KMS-11 (cell line): ENCODE measurements around the gene OPALIN.

Experiments
- H2AFZ ChIP-seq: fragments of 200-600 bp; sonication (generic); 2 replicates; pipeline ENCODE4 v1.6.1; 2016; ENCODE audit warnings: antibody characterized with exemption, mixed run types, low read depth
- H3K27ac ChIP-seq: fragments of 200-600 bp; sonication (generic); 2 replicates; pipeline ENCODE4 v1.6.1; 2016; ENCODE audit warnings: mild to moderate bottlenecking, mixed run types
- H3K27me3 ChIP-seq: fragments of 200-600 bp; sonication (generic); 2 replicates; pipeline ENCODE4 v1.6.1; 2017; ENCODE audit warnings: mild to moderate bottlenecking, low read depth, mixed run types, moderate library complexity; ENCODE audit not compliant: insufficient read depth
- H3K36me3 ChIP-seq: fragments of 200-600 bp; sonication (generic); 2 replicates; pipeline ENCODE4 v1.6.1; 2017; ENCODE audit warnings: mild to moderate bottlenecking, mixed run types; ENCODE audit not compliant: insufficient read depth
- H3K4me1 ChIP-seq: fragments of 200-600 bp; sonication (generic); 2 replicates; pipeline ENCODE4 v1.6.1; 2016; ENCODE audit warnings: mild to moderate bottlenecking, low read depth, mixed run types; ENCODE audit not compliant: poor library complexity, severe bottlenecking
- H3K4me2 ChIP-seq: fragments of 200-600 bp; sonication (generic); 2 replicates; pipeline ENCODE4 v1.7.0; 2016; ENCODE audit warnings: mild to moderate bottlenecking, mixed run types
- H3K4me3 ChIP-seq: fragments of 200-600 bp; sonication (generic); IDR thresholded peaks from 2 replicates; pipeline ENCODE4 v1.6.1; 2017; ENCODE audit warnings: low read depth, low read length, mixed read lengths; ENCODE audit not compliant: insufficient read depth
- H3K79me2 ChIP-seq: fragments of 200-600 bp; sonication (generic); 2 replicates; pipeline ENCODE4 v1.6.1; 2016; ENCODE audit warnings: low read depth, mixed run types; ENCODE audit not compliant: insufficient read depth
- H3K9ac ChIP-seq: fragments of 200-600 bp; sonication (generic); 2 replicates; pipeline ENCODE4 v1.6.1; 2016; ENCODE audit warnings: mild to moderate bottlenecking, mixed run types
- H4K20me1 ChIP-seq: fragments of 200-600 bp; sonication (generic); 2 replicates; pipeline ENCODE4 v1.6.1; 2016; ENCODE audit warnings: mild to moderate bottlenecking, mixed run types; ENCODE audit not compliant: insufficient read depth
- TF ChIP-seq, protein P1 (sequence below): fragments of 200-600 bp; sonication (generic); conservative IDR thresholded peaks from 2 replicates; pipeline ENCODE4 v1.6.1; 2017; ENCODE audit warnings: low read depth, mild to moderate bottlenecking, antibody characterized with exemption, low read length, moderate library complexity, mixed read lengths

OPALIN gene

DNA sequence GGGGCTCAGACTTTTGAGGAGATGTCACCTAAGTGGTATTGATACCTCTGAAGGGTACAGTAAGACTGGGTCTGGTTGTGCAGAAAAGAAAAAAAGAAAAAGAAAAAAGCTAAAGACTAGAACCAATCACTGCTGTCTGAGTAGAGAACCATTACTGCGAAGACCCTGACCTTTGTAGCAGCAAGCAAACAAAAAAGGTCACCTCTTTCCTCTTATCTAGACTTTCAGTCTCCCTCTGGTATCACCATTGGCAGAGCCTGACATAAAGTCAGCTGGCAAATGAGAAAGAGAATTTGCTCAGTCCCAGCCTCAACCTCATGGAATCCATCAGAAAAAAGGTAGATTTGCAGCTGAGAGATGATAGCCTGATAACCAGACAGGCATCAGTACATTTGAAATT is 57.2 kb downstream of the OPALIN start:
- H4K20me1 ChIP-seq = no peaks in the 10 kb centered on the region
- no peaks in the 10 kb centered on the region for H3K4me1 ChIP-seq
- H3K36me3 ChIP-seq = no peaks in the 10 kb centered on the region
- no peaks in the 10 kb centered on the region for H3K27me3 ChIP-seq
- TF ChIP-seq, protein P1, sequence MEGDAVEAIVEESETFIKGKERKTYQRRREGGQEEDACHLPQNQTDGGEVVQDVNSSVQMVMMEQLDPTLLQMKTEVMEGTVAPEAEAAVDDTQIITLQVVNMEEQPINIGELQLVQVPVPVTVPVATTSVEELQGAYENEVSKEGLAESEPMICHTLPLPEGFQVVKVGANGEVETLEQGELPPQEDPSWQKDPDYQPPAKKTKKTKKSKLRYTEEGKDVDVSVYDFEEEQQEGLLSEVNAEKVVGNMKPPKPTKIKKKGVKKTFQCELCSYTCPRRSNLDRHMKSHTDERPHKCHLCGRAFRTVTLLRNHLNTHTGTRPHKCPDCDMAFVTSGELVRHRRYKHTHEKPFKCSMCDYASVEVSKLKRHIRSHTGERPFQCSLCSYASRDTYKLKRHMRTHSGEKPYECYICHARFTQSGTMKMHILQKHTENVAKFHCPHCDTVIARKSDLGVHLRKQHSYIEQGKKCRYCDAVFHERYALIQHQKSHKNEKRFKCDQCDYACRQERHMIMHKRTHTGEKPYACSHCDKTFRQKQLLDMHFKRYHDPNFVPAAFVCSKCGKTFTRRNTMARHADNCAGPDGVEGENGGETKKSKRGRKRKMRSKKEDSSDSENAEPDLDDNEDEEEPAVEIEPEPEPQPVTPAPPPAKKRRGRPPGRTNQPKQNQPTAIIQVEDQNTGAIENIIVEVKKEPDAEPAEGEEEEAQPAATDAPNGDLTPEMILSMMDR = no peak
- H3K79me2 ChIP-seq = no peaks in the 10 kb centered on the region
- no peak overlapping the region for H3K4me3 ChIP-seq
- no peak overlapping the region for H3K27ac ChIP-seq
- no peak overlapping the region for H3K4me2 ChIP-seq
- H3K9ac ChIP-seq = no peak overlapping the region
- H2AFZ ChIP-seq = no peak overlapping the region

DNA sequence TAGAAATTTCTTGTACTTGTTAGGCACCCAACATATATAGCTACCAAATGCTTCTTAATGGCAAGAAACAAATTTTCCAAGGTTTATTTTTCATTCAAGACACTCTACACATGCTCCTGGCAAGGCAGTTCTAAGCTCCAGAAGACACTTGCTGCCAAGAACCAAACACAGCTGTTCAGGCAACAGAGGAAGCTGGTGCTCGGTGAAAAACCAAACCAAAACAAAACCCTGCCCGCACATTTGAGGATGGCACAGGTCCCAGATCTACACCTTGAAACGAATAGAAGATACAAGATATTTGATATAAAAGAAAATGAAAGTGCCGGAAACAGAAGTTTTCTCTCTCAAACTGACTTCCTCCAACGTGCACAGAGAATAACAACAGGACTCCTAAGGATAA is 59.4 kb downstream of the OPALIN start:
- H3K4me1 ChIP-seq = no peaks in the 10 kb centered on the region
- H4K20me1 ChIP-seq = no peaks in the 10 kb centered on the region
- H3K27me3 ChIP-seq = no peaks in the 10 kb centered on the region
- no peaks in the 10 kb centered on the region for H3K79me2 ChIP-seq
- H3K9ac ChIP-seq = no peak overlapping the region
- no peak overlapping the region for H3K4me2 ChIP-seq
- H3K4me3 ChIP-seq = no peak overlapping the region
- TF ChIP-seq, protein P1 = no peak
- H3K36me3 ChIP-seq = no peaks in the 10 kb centered on the region
- H2AFZ ChIP-seq = no peak overlapping the region
- no peak overlapping the region for H3K27ac ChIP-seq

DNA sequence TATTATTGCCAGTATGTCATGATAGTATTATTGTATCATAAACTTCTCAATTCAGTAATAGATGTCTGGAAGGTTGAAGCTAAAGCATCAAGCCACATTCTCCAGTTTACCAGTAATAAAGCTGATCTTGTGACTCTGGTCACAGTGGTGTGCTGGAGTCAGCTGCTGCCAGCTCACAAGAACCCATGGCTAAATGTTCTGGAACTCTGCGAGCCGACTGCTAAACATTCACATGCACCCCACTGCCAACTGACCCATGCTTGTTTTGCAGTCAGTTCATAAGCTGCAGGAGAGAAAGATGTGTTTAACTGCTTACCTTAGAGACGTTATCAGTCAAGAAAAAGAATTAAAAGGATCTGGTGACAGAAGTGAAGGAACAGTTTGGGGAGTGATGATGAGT is 60.4 kb downstream of the OPALIN start:
- Histone ChIP-seq H4K20me1 (no peaks in the 10 kb centered on the region), H3K79me2 (no peaks in the 10 kb centered on the region), H3K9ac (no peak overlapping the region), H3K4me3 (no peak overlapping the region), H3K4me1 (no peaks in the 10 kb centered on the region), H3K27me3 (no peaks in the 10 kb centered on the region), H2AFZ (no peak overlapping the region), H3K36me3 (no peaks in the 10 kb centered on the region), H3K27ac (no peak overlapping the region), H3K4me2 (no peak overlapping the region)
- TF ChIP-seq, protein P1 = no peak

DNA sequence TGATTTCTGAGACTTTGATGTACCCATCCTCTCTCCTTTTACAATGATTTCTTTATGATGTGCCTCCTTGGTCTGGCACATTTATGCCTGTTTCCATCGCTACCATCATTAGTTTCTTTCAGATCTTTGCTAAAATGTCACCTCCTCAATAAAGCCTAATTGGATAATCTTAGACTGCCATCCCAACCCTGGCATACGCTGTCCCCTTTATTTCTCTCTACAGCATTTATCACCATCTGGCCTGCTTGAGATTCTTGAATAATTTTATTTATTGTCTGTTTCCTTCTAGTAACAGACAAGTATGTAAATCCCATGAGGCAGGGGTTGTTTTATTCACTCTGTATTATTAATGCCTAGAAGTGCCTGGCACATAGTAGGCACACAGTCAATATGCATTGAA is 61.3 kb downstream of the OPALIN start:
- Histone ChIP-seq H3K27me3 (no peaks in the 10 kb centered on the region), H3K4me1 (no peaks in the 10 kb centered on the region)

More for the DNA sequence above, 61.3 kb downstream of the OPALIN start:
- Histone ChIP-seq H2AFZ (no peak overlapping the region), H3K9ac (no peak overlapping the region), H3K4me3 (no peak overlapping the region), H3K36me3 (no peaks in the 10 kb centered on the region), H4K20me1 (no peaks in the 10 kb centered on the region), H3K27ac (no peak overlapping the region), H3K79me2 (no peaks in the 10 kb centered on the region), H3K4me2 (no peak overlapping the region)
- TF ChIP-seq, protein P1 = no peak
